ENCODE measurements around the gene PRKCB.

DNA sequence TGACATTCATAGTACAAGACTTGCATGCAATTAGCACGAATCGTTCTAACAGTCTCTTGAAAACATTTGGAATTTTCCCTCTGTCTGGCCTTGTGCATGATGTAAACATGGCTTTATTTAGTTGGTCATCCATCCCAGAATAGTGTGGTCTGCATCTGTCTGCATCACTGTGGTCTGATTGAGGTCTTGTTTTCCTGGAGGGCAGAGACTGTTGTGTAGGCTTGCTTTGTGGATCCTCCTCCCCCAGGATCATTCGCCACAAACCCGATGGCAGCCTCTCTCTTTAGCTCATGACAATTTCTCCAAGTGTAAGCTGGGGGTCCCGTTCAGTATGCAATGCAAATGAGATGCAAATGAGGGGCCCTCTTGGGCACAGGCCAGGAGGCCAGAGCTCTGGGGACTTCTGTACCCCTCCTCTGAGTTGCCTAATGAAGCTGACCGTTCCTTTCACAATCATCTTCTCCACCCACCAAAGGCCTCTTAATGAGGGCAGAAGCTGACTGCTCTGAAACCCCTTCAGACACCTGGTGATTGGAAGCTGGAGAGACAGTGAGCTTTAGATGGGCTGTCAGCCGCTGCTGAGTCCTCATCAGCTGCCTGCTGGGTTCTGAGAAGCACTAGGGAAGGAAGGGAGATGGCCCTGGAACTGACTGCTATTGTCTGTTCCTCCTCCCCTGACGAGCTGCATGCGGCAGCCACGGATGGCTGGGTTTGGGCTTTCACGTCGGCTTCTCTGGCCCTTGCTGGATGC lies 219.1 kb downstream of the PRKCB start:
- TF ChIP-seq CTCF (IDR thresholded peaks at IDR 0.05) (no peak), POLR2A (IDR thresholded peaks at IDR 0.05) (no peak)
